Measurements from ENCODE around the gene KRTAP27-1.

Gene KRTAP27-1, protein sequence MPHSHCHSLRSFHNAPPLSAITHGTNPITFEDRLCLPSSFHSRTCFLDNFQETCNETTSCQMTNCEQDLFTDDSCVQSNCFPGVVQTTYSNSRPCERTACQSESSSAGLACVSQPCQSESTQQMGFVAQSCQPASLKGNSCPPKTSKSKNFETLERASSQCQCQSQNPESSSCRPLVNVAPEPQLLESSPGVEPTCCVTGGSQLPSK

GRCh38 chr21:30337276-30337744, at the start of gene KRTAP27-1:
Gene KRTAP27-1 (minus strand): TSS chr21:30337694. CDS start chr21:30337668, 26 bp downstream.
- DNase-seq, result no peak

GRCh38 chr21:30382201-30382600, 44.7 kb upstream of the KRTAP27-1 start:
- no peak for DNase-seq

GRCh38 chr21:30372139-30372770, 34.8 kb upstream of the KRTAP27-1 start, which contains the start of gene KRTAP13-2:
Gene KRTAP13-2 (minus strand): TSS chr21:30372271. CDS start chr21:30372213, 58 bp downstream.
- DNase-seq, result no peak

- no peak for DNase-seq
Measured at GRCh38 chr21:30355906-30356305, 18.4 kb upstream of the KRTAP27-1 start.

DNA sequence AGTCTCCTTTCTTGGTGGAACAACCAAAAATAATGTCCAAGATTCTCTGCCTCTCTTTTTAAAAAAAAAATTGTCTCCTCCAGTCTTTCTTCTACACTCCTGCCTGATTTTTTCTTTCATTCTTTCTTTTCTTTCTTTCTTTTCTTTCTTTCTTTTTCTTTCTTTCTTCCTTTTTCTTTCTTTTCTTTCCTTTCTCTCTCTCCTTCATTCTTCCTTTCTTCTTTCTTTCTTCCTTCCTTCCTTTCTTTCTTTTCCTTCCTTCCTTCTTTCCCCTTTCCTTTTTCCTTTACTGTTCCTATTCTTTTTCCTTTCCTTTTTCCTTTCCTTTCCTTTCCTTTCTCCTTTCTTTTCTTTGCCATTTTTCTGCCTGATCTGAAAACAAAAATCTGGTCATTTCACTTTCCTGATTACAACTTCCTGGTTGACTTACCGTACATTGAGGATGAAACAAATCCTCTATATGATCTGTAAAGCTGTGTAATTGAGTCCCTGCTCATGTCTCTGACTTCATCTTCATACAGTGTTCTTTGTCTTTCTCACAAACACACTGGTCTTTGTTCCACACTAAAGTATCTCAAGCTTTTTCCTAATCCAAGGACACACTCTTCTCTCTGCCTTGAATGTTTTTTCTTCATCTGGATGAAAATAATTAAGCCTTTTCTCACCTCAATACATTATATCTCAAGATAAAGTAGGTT, 17.0 kb upstream of the KRTAP27-1 start:
- no peak for DNase-seq

DNA sequence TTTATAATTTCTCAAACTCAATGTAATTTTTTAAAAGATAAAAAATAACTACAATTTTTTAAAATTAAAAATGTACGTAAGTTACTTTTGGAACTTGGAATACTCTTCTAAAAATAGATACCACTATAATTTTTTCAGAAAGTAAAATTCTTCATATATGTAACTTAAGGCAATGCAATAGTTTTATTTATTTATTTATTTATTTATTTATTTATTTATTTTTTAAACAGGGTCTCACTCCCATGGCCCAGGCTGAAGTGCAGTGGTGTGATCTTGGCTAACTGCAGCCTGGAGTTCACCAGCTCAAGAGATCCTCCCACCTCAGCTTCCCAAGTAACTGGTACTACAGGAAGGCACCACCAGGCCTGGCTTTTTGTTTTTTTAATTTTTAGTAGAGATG, 14.0 kb upstream of the KRTAP27-1 start:
- DNase-seq, result no peak

DNA sequence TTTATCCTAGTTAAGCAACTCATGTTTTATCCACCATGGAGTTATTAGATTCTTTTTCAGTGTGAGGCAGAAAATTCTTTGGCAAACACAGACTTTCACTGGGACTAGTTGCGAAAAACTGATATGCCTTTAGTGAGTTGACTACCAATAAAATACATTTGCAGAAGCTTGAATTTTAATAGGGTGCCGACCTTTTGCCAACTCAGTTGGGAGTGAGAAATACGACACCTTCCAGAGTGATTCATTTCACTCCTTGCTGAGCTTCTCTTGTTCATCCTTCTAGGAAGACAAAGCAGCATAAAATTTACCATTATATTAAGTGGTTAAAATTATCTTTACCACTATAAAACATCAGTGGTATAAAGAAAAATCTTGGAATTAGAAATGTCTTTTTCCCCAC, 12.1 kb upstream of the KRTAP27-1 start:
- no peak for DNase-seq

GRCh38 chr21:30348506-30348905, 11.0 kb upstream of the KRTAP27-1 start, which contains the start of gene KRTAP23-1:
Gene KRTAP23-1 (minus strand): TSS chr21:30348606. CDS start chr21:30348606, 0 bp downstream.
- DNase-seq, result no peak

GRCh38 chr21:30345014-30345413, 7.5 kb upstream of the KRTAP27-1 start:
- DNase-seq, result no peak

DNA sequence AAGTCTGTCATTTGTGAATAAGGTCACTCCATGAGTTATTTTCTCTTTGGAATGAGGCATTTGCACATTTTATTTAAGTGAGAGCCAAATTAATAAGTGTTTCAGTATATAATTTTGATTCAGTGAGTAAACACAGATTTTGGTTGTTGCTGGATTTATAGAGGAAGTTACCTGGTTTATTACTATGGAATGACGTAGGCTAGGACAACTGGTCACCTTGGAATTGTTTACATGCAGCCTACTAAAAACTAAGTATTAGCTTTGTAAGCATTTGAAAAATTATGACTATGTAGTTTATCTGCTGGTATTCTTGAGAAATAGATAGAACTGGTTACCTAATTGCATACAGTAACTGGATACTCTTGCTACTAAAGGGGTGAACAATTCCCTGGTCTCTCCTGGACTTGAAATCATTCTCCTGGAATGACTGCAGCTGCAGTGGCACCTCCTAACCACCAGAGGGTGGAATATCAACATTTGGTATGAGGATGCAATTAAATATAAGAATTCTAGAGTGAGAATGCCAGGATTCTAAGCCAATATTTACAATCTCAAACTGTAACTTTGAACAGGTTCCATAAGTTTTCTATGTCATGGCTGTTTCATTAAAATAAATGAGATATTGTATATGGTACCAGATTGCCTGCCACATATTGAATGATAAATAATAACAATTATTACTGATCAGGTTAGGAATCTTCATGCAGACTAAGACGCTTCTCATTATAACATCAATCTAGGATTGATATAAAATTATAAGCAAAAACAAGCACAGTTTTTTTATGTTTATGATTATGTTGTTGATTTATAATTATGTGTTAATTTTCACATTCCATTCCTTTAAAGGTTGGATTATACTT, 3.5 kb upstream of the KRTAP27-1 start:
- DNase-seq, result no peak

DNA sequence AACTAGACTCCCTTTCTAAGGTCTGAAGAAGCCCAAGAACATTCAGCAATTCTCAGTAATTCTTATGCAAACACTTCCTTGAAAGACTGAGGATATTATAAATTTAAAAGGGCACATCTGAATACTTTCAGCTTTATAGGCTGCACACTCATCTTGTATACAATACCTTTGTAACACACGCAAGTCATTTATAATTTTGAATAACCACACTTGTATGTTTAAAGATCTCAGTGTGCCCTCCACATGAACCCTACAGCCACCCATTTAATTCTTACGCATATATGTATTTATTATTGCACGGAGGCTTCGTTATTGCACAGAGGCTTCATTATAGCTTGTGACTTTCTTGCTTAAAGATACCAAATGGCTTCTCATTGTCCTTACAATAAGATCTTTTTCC, 1.2 kb upstream of the KRTAP27-1 start:
- DNase-seq, result no peak

GRCh38 chr21:30337772-30338171, 278 bp upstream of the KRTAP27-1 start:
- no peak for DNase-seq

DNA sequence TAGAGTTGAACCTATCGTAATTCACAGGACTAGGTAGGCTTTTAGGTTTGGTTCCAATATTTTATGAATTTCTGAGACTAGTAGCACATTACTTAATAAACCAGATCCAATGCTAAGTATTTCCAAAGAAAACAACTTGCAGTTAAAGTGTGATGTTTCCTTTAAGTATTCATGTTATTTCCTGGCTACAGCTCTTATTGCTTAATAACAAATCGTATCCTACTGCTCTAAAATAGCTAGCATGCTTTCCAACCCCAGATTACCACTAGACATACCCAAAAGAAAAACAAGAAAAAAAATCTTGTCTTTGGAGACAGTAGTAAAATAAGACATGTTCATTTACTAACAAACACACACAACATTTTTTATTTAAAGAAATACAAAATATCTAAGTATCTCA, 898 bp downstream of the KRTAP27-1 start:
- no peak for DNase-seq

DNA sequence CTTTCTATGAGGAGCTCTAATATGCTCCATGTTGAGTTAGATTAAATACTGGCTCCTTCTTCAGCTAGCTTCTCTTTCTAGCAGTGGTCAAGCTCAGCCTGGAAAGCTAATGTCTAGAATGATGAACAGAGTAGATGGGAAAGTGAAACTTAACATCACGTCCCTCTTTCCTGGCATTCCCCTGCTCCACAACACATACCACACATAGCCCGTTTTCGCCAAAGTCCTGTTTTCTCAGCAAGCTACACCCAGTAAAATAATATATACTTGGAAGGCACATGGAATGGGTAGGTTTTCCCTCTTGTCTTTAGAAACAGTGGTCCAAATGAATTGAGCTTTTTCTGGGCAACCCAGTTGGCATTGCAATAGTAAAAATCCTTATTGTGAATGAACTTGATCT, 3.8 kb downstream of the KRTAP27-1 start:
- DNase-seq, result no peak

GRCh38 chr21:30332681-30333080, 4.8 kb downstream of the KRTAP27-1 start:
- DNase-seq, result no peak

- no peak for DNase-seq
Measured at GRCh38 chr21:30329203-30329875, 8.2 kb downstream of the KRTAP27-1 start.

DNA sequence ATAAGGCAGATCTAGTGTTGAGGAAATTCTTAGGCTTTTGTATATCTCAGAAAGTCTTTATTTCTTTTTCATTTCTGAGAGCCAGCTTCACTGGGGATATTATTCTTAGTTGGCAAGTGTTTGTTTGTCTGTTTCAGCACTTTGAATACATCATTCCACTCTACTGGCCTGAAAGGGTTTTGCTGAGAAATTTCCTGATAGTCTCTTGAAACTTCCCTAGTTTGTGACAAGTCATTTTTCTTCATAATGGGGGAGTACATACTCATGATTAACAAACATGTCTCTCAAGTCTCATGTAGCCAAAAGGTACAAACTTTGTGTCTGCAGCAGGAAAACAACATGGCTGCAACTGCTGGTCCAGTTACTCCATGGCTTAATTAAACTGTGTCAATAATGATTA, 11.1 kb downstream of the KRTAP27-1 start:
- no peak for DNase-seq

DNA sequence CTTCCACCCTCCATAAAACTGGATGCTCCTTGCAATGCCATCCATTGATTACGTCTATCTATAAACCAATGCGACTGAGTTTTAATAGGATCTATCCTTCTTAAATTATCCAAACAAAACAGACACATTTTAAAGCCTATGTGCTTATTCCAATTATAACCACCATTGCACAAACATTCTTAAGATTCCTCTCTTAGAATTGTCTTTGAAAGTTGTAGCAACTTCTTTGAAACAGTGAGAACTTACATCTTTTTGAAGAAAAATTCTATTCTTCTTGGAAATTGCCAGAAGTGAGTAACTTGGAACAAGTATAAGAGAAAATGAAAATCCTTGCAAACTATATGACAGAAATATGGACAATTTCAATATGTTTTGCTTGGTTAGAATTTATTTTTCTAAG, 17.3 kb downstream of the KRTAP27-1 start, which contains the start of gene KRTAP26-1:
KRTAP26-1 (minus strand) TSS at position 101 of the 400 bp plus-strand sequence. CDS start 280 bp downstream, outside the sequence.
- no peak for DNase-seq

DNA sequence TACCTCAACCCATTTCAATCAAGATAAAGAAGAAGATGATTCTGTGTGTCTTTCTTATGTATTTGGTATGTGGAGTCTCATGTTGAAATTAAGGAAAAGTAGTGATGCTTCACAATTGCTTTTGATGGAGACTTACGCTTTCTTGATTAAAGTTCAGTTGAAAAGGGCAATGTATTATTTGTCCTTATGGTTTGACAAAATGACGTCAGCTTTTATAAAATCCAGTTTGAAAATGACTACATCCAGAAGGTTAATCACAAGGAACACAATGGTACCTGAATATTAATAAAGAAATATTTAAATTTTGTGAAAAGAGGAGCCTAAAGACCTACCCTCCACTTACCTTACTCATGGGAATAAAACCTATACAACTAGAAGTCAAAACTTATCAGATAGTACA, 21.8 kb downstream of the KRTAP27-1 start:
- no peak for DNase-seq

- no peak for DNase-seq
Measured at GRCh38 chr21:30306884-30307283, 30.6 kb downstream of the KRTAP27-1 start.

DNA sequence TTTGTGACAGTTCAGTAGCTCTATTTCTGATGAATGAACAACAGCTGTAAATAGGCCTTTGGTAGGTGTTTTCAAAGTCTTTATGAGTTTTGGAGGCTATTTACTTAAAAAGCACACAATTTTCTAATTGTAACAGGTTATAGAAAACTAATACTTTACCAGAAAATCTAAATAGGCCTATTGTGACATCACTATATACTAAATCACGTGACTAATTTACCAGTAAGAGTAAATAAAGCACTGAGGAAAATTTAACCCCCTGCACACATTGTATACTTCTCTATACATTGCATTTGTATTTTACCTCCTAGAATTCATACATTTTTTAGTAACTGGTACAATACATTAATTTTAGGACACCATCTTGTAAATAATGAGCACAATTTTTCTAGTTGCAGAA, 32.4 kb downstream of the KRTAP27-1 start:
- no peak for DNase-seq

- DNase-seq, result no peak
Measured at GRCh38 chr21:30289215-30289614, 48.3 kb downstream of the KRTAP27-1 start, which contains the start of gene KRTAP25-1. Gene KRTAP25-1 (minus strand): TSS chr21:30289514. CDS start chr21:30289490, 24 bp downstream.
